ENCODE data around the gene CHM. TPM values are rescaled to one million over a fixed set of nuclear protein-coding genes. Genes with fewer than 3 reads are reported as not detected.
"Not testable (repeated sequence)": the region's sequence is repeated elsewhere in the genome, so short reads cannot be mapped to it uniquely, and the experiment has no call there.

The CHM gene
- total RNA-seq, 3 donors from 2014 or later: 12.2 to 16.7 (median 14.6) TPM

DNA sequence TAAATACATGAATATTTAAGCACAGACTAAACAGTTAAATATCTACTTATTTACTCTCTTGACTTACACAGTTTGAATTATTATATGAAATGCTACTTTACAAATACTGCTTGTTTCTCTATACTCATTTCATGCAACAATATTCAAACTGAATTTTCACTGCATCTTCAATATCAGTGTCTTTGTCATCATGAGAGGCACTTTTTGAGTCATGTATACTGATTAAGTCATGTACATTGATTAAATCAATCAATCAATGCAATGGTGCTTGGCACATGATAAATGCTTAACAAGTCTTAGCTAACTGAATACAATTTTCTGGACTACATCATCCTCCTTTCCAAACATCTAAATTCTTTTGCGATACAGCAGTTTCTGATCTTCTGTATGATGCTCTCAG is 67.1 kb downstream of the CHM start:
- Mint-ChIP-seq H3K27me3 (ENCODE audit: low read depth) (no peaks in the 10 kb centered on the region), H3K9me3 (no peaks in the 10 kb centered on the region), H3K4me3 (no peak overlapping the region), H3K36me3 (ENCODE audit: insufficient read depth) (peaks cover 19% of the 10 kb centered on the region), H3K4me1 (ENCODE audit: low read depth) (no peaks in the 10 kb centered on the region)
- DNase-seq (no peak), ATAC-seq (no peak)

DNA sequence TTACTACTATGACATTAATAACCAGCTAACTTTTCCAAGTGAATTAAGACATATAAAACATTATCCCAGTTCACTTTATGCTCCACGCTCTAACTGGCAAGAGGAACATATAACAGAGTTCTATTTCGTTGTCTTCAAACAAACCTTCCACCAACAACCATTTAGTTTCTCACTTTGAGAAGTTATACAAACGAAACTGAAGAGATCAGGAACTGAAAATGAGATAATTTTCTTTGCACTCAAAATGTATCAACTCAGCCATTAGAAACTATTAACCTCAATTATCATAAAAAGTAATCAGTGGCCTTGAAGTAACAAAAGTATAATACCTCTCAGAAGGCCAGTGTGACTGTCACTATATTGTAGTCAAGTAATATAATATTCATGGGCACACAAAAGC is 70.1 kb downstream of the CHM start:
- no peaks in the 10 kb centered on the region for H3K4me1 Mint-ChIP-seq (ENCODE audit: low read depth)
- no peak for DNase-seq
- no peaks in the 10 kb centered on the region for H3K27me3 Mint-ChIP-seq (ENCODE audit: low read depth)
- no peak overlapping the region for H3K4me3 Mint-ChIP-seq
- ATAC-seq: no peak
- no peaks in the 10 kb centered on the region for H3K9me3 Mint-ChIP-seq
- peaks cover 27% of the 10 kb centered on the region for H3K36me3 Mint-ChIP-seq (ENCODE audit: insufficient read depth)

DNA sequence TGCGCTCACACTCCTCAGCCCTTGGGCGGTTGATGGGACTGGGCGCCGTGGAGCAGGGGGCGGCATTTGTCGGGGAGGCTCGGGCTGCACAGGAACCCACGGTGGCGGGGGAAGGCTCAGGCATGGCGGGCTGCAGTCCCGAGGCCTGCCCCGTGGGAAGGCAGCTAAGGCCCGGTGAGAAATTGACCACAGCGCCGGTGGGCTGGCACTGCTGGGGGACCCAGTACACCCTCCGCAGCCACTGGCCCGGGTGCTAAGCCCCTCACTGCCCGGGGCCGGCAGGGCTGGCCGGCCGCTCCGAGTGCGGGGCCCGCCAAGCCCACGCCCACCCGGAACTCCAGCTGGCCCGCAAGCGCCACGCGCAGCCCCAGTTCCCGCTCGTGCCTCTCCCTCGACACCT is 75.0 kb downstream of the CHM start:
- H3K9me3 Mint-ChIP-seq; ATAC-seq; H3K27me3 Mint-ChIP-seq (ENCODE audit: low read depth); H3K4me3 Mint-ChIP-seq; DNase-seq; H3K4me1 Mint-ChIP-seq (ENCODE audit: low read depth): not testable (repeated sequence)
- peaks cover 23% of the 10 kb centered on the region for H3K36me3 Mint-ChIP-seq (ENCODE audit: insufficient read depth)

DNA sequence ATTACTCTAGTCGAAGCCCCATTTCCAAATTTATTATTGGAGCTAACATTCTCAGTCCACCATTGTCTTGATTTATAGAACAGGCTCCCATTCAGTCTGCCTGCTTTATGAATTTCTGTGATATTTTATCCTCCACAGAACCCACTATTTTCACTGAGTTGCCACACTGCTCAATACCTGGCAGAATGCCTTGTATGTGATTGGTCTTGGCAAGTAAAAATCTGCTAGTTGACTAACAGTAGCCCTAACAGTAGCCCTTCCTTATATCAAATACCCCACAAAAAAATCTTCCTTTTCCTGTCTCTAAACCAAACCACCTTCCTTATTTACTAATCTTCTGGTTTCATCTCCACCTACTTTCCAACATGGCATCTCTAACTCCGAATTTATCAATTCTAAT is 82.6 kb downstream of the CHM start:
- ATAC-seq (no peak), DNase-seq (no peak)
- peaks cover 7% of the 10 kb centered on the region for H3K36me3 Mint-ChIP-seq (ENCODE audit: insufficient read depth)
- no peaks in the 10 kb centered on the region for H3K27me3 Mint-ChIP-seq (ENCODE audit: low read depth)
- H3K9me3 Mint-ChIP-seq: no peaks in the 10 kb centered on the region
- no peak overlapping the region for H3K4me3 Mint-ChIP-seq
- H3K4me1 Mint-ChIP-seq (ENCODE audit: low read depth): no peaks in the 10 kb centered on the region

DNA sequence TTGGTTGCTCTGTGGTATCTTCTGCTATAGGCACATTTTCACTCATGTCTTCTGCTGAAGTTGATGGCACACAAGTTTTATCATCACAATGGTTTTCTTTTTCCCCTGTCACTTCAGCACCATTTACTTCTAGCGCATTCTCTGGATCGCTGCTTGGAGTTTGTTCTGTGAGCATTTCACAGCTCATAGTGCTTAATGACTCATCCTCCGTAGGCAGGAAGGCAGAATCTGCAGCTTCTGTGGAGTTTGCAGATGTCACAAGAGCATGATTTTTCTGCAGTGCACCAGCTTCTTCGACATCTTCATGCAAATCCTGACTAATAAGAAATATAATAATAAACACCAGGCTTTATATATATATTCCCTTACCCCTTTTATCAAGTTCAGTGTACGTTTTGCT is 83.6 kb downstream of the CHM start:
- DNase-seq (no peak), ATAC-seq (no peak)
- no peaks in the 10 kb centered on the region for H3K4me1 Mint-ChIP-seq (ENCODE audit: low read depth)
- H3K9me3 Mint-ChIP-seq: no peaks in the 10 kb centered on the region
- no peak overlapping the region for H3K4me3 Mint-ChIP-seq
- peaks cover 4% of the 10 kb centered on the region for H3K36me3 Mint-ChIP-seq (ENCODE audit: insufficient read depth)
- no peaks in the 10 kb centered on the region for H3K27me3 Mint-ChIP-seq (ENCODE audit: low read depth)

DNA sequence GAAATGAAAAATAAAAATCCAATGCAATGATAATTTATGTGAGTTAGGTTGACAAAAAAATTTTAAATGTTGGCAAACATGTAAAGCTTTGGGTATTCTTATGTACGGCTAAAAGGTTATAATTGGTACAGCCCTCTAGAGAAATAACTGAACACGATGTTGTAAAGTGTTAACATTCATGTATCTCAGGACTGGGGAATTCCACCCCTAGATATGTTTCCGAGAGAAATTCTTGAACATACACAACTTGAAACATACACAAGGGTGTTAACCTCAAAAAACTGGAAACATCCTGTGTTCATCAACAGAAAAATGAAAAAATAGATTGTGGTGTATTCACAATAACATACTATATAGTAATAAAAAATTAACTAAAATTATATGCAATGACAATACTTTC is 91.8 kb downstream of the CHM start:
- no peaks in the 10 kb centered on the region for H3K27me3 Mint-ChIP-seq (ENCODE audit: low read depth)
- no peaks in the 10 kb centered on the region for H3K4me1 Mint-ChIP-seq (ENCODE audit: low read depth)
- H3K9me3 Mint-ChIP-seq: peaks cover 5% of the 10 kb centered on the region
- no peak overlapping the region for H3K4me3 Mint-ChIP-seq
- ATAC-seq: no peak
- H3K36me3 Mint-ChIP-seq (ENCODE audit: insufficient read depth): peaks cover 32% of the 10 kb centered on the region
- DNase-seq: no peak

DNA sequence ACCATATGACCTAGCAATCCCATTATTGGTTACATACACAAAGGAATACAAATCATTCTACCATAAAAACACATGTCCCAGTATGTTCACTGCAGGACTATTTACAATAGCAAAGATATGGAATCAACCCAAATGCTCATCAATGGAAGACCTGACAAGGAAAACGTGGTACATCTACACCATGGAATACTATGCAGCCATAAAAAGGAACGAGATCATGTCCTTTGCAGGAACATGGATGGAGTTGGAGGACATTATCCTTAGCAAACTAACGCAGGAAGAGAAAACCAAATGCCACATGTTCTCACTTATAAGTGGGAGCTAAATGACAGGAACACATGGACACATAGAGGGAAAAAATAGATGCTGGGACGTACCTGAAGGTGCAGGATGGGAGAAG is 102.6 kb downstream of the CHM start:
- not testable (repeated sequence) for H3K27me3 Mint-ChIP-seq (ENCODE audit: low read depth); H3K4me3 Mint-ChIP-seq; DNase-seq; H3K4me1 Mint-ChIP-seq (ENCODE audit: low read depth); ATAC-seq; H3K9me3 Mint-ChIP-seq
- peaks cover 33% of the 10 kb centered on the region for H3K36me3 Mint-ChIP-seq (ENCODE audit: insufficient read depth)

DNA sequence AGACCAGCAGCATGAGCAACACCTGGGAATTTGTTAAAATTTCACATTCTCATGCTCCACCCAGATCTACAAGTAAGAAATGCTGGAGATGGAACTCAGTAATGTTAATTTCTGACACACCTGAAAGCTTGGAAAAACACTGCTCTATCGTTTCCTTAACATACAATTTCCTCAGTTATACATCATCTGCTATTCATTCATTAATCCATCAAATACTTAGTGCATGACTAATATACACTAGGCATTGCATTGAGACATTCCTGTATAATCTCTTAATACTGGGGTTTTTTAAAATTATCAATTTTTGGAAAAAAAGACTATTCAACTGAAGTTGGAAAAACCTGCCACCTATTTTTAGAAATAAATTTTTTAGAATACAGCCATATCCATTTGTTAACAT is 106.1 kb downstream of the CHM start:
- Mint-ChIP-seq H3K27me3 (ENCODE audit: low read depth) (no peaks in the 10 kb centered on the region), H3K9me3 (peaks cover 8% of the 10 kb centered on the region), H3K36me3 (ENCODE audit: insufficient read depth) (peaks cover 22% of the 10 kb centered on the region), H3K4me3 (no peak overlapping the region), H3K4me1 (ENCODE audit: low read depth) (no peaks in the 10 kb centered on the region)
- ATAC-seq (no peak), DNase-seq (no peak)

DNA sequence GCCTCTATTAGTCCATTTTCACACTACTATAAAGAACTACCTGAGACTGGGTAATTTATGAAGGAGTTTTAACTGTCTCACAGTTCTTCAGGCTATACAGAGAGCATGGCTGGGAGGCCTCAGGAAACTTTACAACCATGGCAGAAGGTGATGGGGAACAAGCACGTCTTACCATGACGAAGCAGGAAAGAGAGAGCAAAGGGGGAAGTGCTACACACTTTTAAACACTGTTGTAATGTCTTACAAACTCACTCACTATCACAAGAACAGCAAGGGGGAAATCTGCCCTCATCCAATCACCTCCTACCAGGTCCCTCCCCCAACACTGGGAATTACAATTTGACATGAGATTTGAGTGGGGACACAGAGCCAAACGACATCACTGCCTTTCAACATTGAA is 107.4 kb downstream of the CHM start:
- not testable (repeated sequence) for H3K9me3 Mint-ChIP-seq; ATAC-seq; H3K27me3 Mint-ChIP-seq (ENCODE audit: low read depth); DNase-seq; H3K4me1 Mint-ChIP-seq (ENCODE audit: low read depth); H3K4me3 Mint-ChIP-seq
- peaks cover 10% of the 10 kb centered on the region for H3K36me3 Mint-ChIP-seq (ENCODE audit: insufficient read depth)

DNA sequence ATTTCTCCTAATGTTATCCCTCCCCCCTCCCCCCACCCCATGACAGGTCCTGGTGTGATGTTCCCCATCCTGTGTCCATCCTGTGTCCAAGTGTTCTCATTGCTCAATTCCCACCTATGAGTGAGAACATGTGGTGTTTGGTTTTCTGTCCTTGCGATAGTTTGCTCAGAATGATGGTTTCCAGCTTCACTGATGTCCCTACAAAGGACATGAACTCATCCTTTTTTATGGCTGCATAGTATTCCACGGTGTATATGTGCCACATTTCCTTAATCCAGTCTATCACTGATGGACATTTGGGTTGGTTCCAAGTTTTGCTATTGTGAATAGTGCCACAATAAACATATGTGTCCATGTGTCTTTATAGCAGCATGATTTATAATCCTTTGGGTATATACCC is 113.0 kb downstream of the CHM start:
- not testable (repeated sequence) for H3K27me3 Mint-ChIP-seq (ENCODE audit: low read depth); H3K4me1 Mint-ChIP-seq (ENCODE audit: low read depth); H3K4me3 Mint-ChIP-seq; H3K9me3 Mint-ChIP-seq; ATAC-seq; H3K36me3 Mint-ChIP-seq (ENCODE audit: insufficient read depth); DNase-seq

DNA sequence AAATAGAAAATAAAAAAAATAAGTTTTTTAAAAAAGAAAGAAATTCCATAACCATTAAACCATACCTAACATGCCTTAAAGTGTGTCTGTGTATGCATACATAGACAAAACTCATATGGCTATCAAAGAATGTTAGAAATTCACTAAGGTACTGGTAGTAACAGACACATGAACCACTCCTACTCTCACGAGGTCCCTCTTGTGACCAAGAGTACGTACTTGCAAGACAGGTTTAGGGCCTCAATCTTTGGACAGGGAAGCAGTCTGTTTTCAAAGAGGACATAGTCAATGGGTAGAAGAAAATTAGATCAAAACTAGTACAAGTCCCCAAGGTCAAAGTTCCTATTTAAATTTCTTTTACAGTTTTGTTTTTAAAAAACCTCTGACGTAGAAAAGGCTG is 117.3 kb downstream of the CHM start:
- H3K9me3 Mint-ChIP-seq: no peaks in the 10 kb centered on the region
- H3K27me3 Mint-ChIP-seq (ENCODE audit: low read depth): no peaks in the 10 kb centered on the region
- ATAC-seq: no peak
- H3K36me3 Mint-ChIP-seq (ENCODE audit: insufficient read depth): no peaks in the 10 kb centered on the region
- H3K4me1 Mint-ChIP-seq (ENCODE audit: low read depth): no peaks in the 10 kb centered on the region
- no peak for DNase-seq
- no peak overlapping the region for H3K4me3 Mint-ChIP-seq

DNA sequence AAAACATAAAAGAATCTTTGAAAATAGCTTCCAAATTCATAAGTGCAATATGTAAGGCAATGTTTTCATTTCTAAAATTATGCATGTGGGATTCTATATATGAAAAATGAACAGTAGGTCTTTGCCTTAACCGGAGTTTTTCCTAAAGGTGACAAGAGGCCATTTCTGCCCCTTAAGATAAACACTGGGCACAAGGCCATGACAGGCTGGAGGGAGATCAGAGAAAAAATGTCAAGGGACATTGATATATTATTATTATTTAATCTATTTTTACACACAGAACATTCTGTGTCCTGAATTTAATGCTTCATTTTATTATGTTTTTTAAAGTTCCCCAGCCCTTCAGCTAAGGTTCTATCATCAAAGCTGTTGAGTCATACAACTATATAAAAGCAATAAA is 118.8 kb downstream of the CHM start:
- Mint-ChIP-seq H3K4me1 (ENCODE audit: low read depth) (peaks cover 6% of the 10 kb centered on the region), H3K4me3 (no peak overlapping the region), H3K27me3 (ENCODE audit: low read depth) (no peaks in the 10 kb centered on the region), H3K36me3 (ENCODE audit: insufficient read depth) (peaks cover 6% of the 10 kb centered on the region), H3K9me3 (no peaks in the 10 kb centered on the region)
- ATAC-seq: no peak
- DNase-seq: no peak

DNA sequence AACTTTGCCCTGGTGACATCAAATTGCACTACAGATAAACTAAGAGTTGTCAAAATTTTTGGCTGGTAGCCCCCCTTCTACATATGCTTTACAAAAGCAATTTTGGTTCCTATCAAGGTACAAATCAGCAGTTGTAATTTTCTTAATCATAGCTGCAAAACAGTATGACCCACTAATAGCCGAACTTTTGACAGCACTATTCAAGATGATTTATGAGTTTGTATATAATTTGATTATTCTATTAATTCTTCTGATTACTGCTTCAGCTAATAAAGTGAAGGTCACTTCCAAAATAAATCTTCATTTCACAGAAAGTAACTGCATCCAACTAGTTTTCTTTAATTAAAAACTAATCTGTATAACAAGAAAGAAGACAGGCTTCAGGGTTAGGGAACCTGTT is 119.6 kb downstream of the CHM start:
- no peak overlapping the region for H3K4me3 Mint-ChIP-seq
- no peak for ATAC-seq

DNA sequence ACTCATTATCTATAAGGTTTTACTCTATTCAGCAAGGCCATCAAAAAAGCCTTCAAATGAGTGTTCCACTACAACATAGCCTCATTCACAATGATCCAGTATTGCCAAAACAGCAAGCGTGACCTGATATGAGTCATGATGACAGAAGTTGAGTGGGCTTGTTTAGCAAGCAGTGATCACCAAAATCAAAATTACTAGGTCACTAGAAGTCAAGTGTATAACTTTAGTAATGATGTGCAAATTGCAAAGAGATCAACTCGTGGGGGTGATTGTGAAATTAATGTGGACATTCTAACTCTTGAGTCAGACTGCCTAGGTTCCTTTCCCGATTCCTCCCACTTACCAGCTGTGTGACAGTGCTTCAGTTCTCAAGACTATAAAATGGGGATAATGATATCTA is 124.5 kb downstream of the CHM start:
- Mint-ChIP-seq H3K4me3 (no peak overlapping the region), H3K27me3 (ENCODE audit: low read depth) (no peaks in the 10 kb centered on the region), H3K4me1 (ENCODE audit: low read depth) (peaks cover 12% of the 10 kb centered on the region), H3K9me3 (no peaks in the 10 kb centered on the region), H3K36me3 (ENCODE audit: insufficient read depth) (peaks cover 15% of the 10 kb centered on the region)
- ATAC-seq (no peak), DNase-seq (no peak)

More for the DNA sequence above, 119.6 kb downstream of the CHM start:
- DNase-seq: no peak
- Mint-ChIP-seq H3K27me3 (ENCODE audit: low read depth) (no peaks in the 10 kb centered on the region), H3K36me3 (ENCODE audit: insufficient read depth) (peaks cover 12% of the 10 kb centered on the region), H3K4me1 (ENCODE audit: low read depth) (peaks cover 7% of the 10 kb centered on the region), H3K9me3 (no peaks in the 10 kb centered on the region)

DNA sequence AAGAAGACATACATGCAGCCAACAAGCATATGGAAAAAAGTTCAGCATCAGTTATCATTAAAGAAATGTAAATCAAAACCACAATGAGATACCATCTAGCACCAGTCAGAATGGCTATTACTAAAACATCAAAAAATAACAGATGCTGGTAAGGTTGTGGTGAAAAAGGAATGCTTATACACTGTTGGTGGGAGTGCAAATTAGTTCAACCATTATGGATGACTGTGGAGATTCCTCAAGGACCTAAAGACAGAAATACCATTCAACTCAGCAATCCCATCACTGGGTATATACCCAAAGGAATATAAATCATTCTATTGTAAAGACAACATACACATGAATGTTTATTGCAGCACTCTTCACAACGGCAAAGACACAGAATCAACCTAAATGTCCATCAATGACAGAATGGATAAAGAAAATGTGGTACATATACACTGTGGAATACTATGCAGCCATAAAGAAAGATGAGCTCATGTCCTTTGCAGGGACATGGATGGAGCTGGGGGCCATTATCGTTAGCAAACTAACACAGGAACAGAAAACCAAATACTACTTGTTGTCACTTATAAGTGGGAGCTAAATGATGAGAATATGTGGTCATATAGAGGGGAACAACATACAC is 130.6 kb downstream of the CHM start:
- not testable (repeated sequence) for H3K9me3 Mint-ChIP-seq; ATAC-seq; DNase-seq; H3K4me3 Mint-ChIP-seq; H3K27me3 Mint-ChIP-seq (ENCODE audit: low read depth)
- Mint-ChIP-seq H3K4me1 (ENCODE audit: low read depth) (peaks cover 14% of the 10 kb centered on the region), H3K36me3 (ENCODE audit: insufficient read depth) (peaks cover 11% of the 10 kb centered on the region)

DNA sequence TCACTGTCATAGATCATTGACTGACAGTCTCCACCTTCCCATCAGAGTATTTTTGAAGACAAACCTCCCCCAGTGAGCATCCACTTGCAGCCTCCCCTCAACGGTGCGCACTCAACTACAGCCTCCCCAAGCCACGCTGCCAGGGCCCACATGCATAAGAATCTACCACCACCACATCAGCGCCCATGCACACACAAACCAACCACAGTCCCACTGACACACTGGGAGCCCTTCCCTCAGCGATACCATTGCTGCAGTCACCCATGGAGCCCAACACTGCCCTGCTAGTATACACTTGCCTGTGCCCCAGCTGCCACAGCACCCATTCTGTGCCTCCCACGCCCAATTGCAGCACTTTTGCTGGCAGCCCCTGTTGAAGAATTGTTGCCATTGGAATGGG is 132.9 kb downstream of the CHM start:
- DNase-seq (no peak), ATAC-seq (no peak)
- H3K4me3 Mint-ChIP-seq: no peak overlapping the region
- H3K36me3 Mint-ChIP-seq (ENCODE audit: insufficient read depth): peaks cover 11% of the 10 kb centered on the region
- H3K27me3 Mint-ChIP-seq (ENCODE audit: low read depth): no peaks in the 10 kb centered on the region
- H3K9me3 Mint-ChIP-seq: no peaks in the 10 kb centered on the region
- peaks cover 14% of the 10 kb centered on the region for H3K4me1 Mint-ChIP-seq (ENCODE audit: low read depth)
